T-helper 1 cell treated with Interleukin-12 subunit alpha and Interleukin-12 subunit beta and Interleukin-4 antibody, amounts not matched to agents 30 μg/mL and 1 μg/mL, for 36 hours (primary cell): ENCODE data around the gene CALML6.
A peak's percentile ranks its signal among the peaks of the same experiment; 100 is the strongest.

Experiments used
- H3K27ac Mint-ChIP-seq: one replicate; pipeline ENCODE4 v1.8.0; 2021; ENCODE audit warnings: mild to moderate bottlenecking, mixed read lengths
- H3K27me3 Mint-ChIP-seq: one replicate; pipeline ENCODE4 v1.8.0; 2021; ENCODE audit warnings: low read depth, mixed read lengths
- H3K36me3 Mint-ChIP-seq: one replicate; pipeline ENCODE4 v1.8.0; 2021; ENCODE audit warnings: low read depth, mixed read lengths
- H3K4me1 Mint-ChIP-seq: one replicate; pipeline ENCODE4 v1.8.0; 2021; ENCODE audit warnings: low read depth, mixed read lengths
- H3K4me3 Mint-ChIP-seq: one replicate; pipeline ENCODE4 v1.8.0; 2021; ENCODE audit warnings: mild to moderate bottlenecking, moderate library complexity, mixed read lengths
- H3K9me3 Mint-ChIP-seq: one replicate; pipeline ENCODE4 v1.8.0; 2021; ENCODE audit warnings: mixed read lengths

CALML6 gene

GRCh38 chr1:1889090-1889750 is 25.8 kb upstream of the CALML6 start:
- Mint-ChIP-seq H3K36me3 (peaks cover 6% of the 10 kb centered on the region), H3K4me3 (peak overlapping the region; percentile 83), H3K27me3 (no peaks in the 10 kb centered on the region), H3K4me1 (peaks cover 27% of the 10 kb centered on the region), H3K27ac (peak overlapping the region; percentile 83), H3K9me3 (no peaks in the 10 kb centered on the region)

- Mint-ChIP-seq H3K4me1 (peaks cover 32% of the 10 kb centered on the region), H3K36me3 (peaks cover 6% of the 10 kb centered on the region), H3K4me3 (peak overlapping the region; percentile 83), H3K9me3 (no peaks in the 10 kb centered on the region), H3K27ac (peak overlapping the region; percentile 83), H3K27me3 (peaks cover 1% of the 10 kb centered on the region)
Measured at GRCh38 chr1:1889847-1890505, 25.1 kb upstream of the CALML6 start.

GRCh38 chr1:1890506-1891348 is 24.3 kb upstream of the CALML6 start, which contains the start of gene GNB1:
Gene GNB1, minus strand, starts transcription at chr1:1891087. Its CDS starts 65,634 bp downstream, at chr1:1825453.
- Mint-ChIP-seq H3K36me3 (peaks cover 6% of the 10 kb centered on the region), H3K27ac (peak within 1 kb of the TSS; percentile 87), H3K4me1 (peaks cover 34% of the 10 kb centered on the region), H3K4me3 (peak within 1 kb of the TSS; percentile 84), H3K27me3 (peaks cover 3% of the 10 kb centered on the region), H3K9me3 (no peaks in the 10 kb centered on the region)

GRCh38 chr1:1891349-1892078 is 23.5 kb upstream of the CALML6 start:
- Mint-ChIP-seq H3K27ac (peak overlapping the region; percentile 87), H3K4me3 (peak overlapping the region; percentile 84), H3K9me3 (no peaks in the 10 kb centered on the region), H3K27me3 (peaks cover 3% of the 10 kb centered on the region), H3K36me3 (peaks cover 4% of the 10 kb centered on the region), H3K4me1 (peaks cover 32% of the 10 kb centered on the region)

GRCh38 chr1:1892079-1892762 is 22.8 kb upstream of the CALML6 start:
- H3K4me3 Mint-ChIP-seq: peak overlapping the region; percentile 84
- peaks cover 4% of the 10 kb centered on the region for H3K36me3 Mint-ChIP-seq
- no peaks in the 10 kb centered on the region for H3K9me3 Mint-ChIP-seq
- H3K4me1 Mint-ChIP-seq: peaks cover 28% of the 10 kb centered on the region
- peak overlapping the region; percentile 87 for H3K27ac Mint-ChIP-seq
- H3K27me3 Mint-ChIP-seq: peaks cover 3% of the 10 kb centered on the region

- peaks cover 27% of the 10 kb centered on the region for H3K4me1 Mint-ChIP-seq
- peaks cover 3% of the 10 kb centered on the region for H3K27me3 Mint-ChIP-seq
- H3K9me3 Mint-ChIP-seq: no peaks in the 10 kb centered on the region
- peaks cover 3% of the 10 kb centered on the region for H3K36me3 Mint-ChIP-seq
- peak overlapping the region; percentile 84 for H3K4me3 Mint-ChIP-seq
- peak overlapping the region; percentile 87 for H3K27ac Mint-ChIP-seq
Measured at GRCh38 chr1:1892763-1893120, 22.3 kb upstream of the CALML6 start.

- Mint-ChIP-seq H3K4me3 (peak overlapping the region; percentile 14), H3K4me1 (peaks cover 22% of the 10 kb centered on the region), H3K27me3 (peaks cover 3% of the 10 kb centered on the region), H3K36me3 (no peaks in the 10 kb centered on the region), H3K27ac (no peak overlapping the region), H3K9me3 (no peaks in the 10 kb centered on the region)
Measured at GRCh38 chr1:1893291-1893985, 21.6 kb upstream of the CALML6 start.

- peaks cover 4% of the 10 kb centered on the region for H3K27me3 Mint-ChIP-seq
- no peaks in the 10 kb centered on the region for H3K9me3 Mint-ChIP-seq
- H3K36me3 Mint-ChIP-seq: no peaks in the 10 kb centered on the region
- H3K4me1 Mint-ChIP-seq: peaks cover 19% of the 10 kb centered on the region
- H3K4me3 Mint-ChIP-seq: no peak overlapping the region
- H3K27ac Mint-ChIP-seq: no peak overlapping the region
Measured at GRCh38 chr1:1893997-1894353, 21.1 kb upstream of the CALML6 start.

- peaks cover 6% of the 10 kb centered on the region for H3K27me3 Mint-ChIP-seq
- H3K4me1 Mint-ChIP-seq: peaks cover 16% of the 10 kb centered on the region
- H3K9me3 Mint-ChIP-seq: no peaks in the 10 kb centered on the region
- no peaks in the 10 kb centered on the region for H3K36me3 Mint-ChIP-seq
- peak overlapping the region; percentile 45 for H3K27ac Mint-ChIP-seq
- H3K4me3 Mint-ChIP-seq: no peak overlapping the region
Measured at GRCh38 chr1:1894354-1895059, 20.6 kb upstream of the CALML6 start.

GRCh38 chr1:1895060-1895418 is 20.0 kb upstream of the CALML6 start:
- no peaks in the 10 kb centered on the region for H3K9me3 Mint-ChIP-seq
- no peaks in the 10 kb centered on the region for H3K36me3 Mint-ChIP-seq
- H3K27me3 Mint-ChIP-seq: peaks cover 6% of the 10 kb centered on the region
- peaks cover 16% of the 10 kb centered on the region for H3K4me1 Mint-ChIP-seq
- H3K27ac Mint-ChIP-seq: peak overlapping the region; percentile 45
- no peak overlapping the region for H3K4me3 Mint-ChIP-seq

- Mint-ChIP-seq H3K4me1 (peaks cover 16% of the 10 kb centered on the region), H3K36me3 (no peaks in the 10 kb centered on the region), H3K27ac (no peak overlapping the region), H3K9me3 (no peaks in the 10 kb centered on the region), H3K4me3 (no peak overlapping the region), H3K27me3 (peaks cover 6% of the 10 kb centered on the region)
Measured at GRCh38 chr1:1895456-1896336, 19.4 kb upstream of the CALML6 start.

- Mint-ChIP-seq H3K4me1 (peaks cover 7% of the 10 kb centered on the region), H3K4me3 (no peak overlapping the region), H3K36me3 (no peaks in the 10 kb centered on the region), H3K27me3 (peaks cover 6% of the 10 kb centered on the region), H3K27ac (no peak overlapping the region), H3K9me3 (no peaks in the 10 kb centered on the region)
Measured at GRCh38 chr1:1898246-1898933, 16.7 kb upstream of the CALML6 start.
